ENCODE data around the gene BTBD9. TPM values are rescaled to one million over a fixed set of nuclear protein-coding genes. Genes with fewer than 3 reads are reported as not detected.

Gene BTBD9
- total RNA-seq, 1 experiment from 2014 or later = 12.5 TPM

- Mint-ChIP-seq H3K27ac (ENCODE audit: low read depth, unreplicated experiment) (no peak overlapping the region), H3K27me3 (ENCODE audit: insufficient read depth, unreplicated experiment) (no peaks in the 10 kb centered on the region), H3K9me3 (ENCODE audit: unreplicated experiment) (no peaks in the 10 kb centered on the region), H3K4me3 (ENCODE audit: unreplicated experiment) (no peak overlapping the region), H3K4me1 (ENCODE audit: insufficient read depth, unreplicated experiment) (peaks cover 16% of the 10 kb centered on the region), H3K36me3 (ENCODE audit: insufficient read depth, unreplicated experiment) (no peaks in the 10 kb centered on the region)
- BruUV-seq (replicated peaks) = no TSS peak
- ChIA-PET POLR2A (no interaction called here), CTCF (no interaction called here)
- no peak for DNase-seq (ENCODE audit: unreplicated experiment)
- no peak for TF ChIP-seq CTCF (IDR thresholded peaks at IDR 0.05; ENCODE audit: unreplicated experiment)
- intact Hi-C loops (cut with micrococcal nuclease) = no loop called here
These were observed 252.3 kb downstream of the BTBD9 start for GRCh38 chr6:38387461-38387860.

- H3K27me3 Mint-ChIP-seq (ENCODE audit: insufficient read depth, unreplicated experiment) = no peaks in the 10 kb centered on the region
- H3K9me3 Mint-ChIP-seq (ENCODE audit: unreplicated experiment) = no peaks in the 10 kb centered on the region
- no peaks in the 10 kb centered on the region for H3K36me3 Mint-ChIP-seq (ENCODE audit: insufficient read depth, unreplicated experiment)
- CTCF ChIA-PET = no interaction called here
- H3K4me1 Mint-ChIP-seq (ENCODE audit: insufficient read depth, unreplicated experiment) = no peaks in the 10 kb centered on the region
- no peak for DNase-seq (ENCODE audit: unreplicated experiment)
- BruUV-seq (replicated peaks) = no TSS peak
- POLR2A ChIA-PET = interaction anchor here (0.6 to 0.9 kb wide), 2 partner anchors 14 to 805 kb away, joined by 3 read pairs; no protein-coding TSS in a partner anchor
- no peak overlapping the region for H3K4me3 Mint-ChIP-seq (ENCODE audit: unreplicated experiment)
- intact Hi-C loops (cut with micrococcal nuclease) = no loop called here
- no peak for TF ChIP-seq CTCF (IDR thresholded peaks at IDR 0.05; ENCODE audit: unreplicated experiment)
- H3K27ac Mint-ChIP-seq (ENCODE audit: low read depth, unreplicated experiment) = no peak overlapping the region
These were observed 260.9 kb downstream of the BTBD9 start for GRCh38 chr6:38378801-38379200.

- Mint-ChIP-seq H3K4me1 (ENCODE audit: insufficient read depth, unreplicated experiment) (no peaks in the 10 kb centered on the region), H3K9me3 (ENCODE audit: unreplicated experiment) (no peaks in the 10 kb centered on the region), H3K27ac (ENCODE audit: low read depth, unreplicated experiment) (no peak overlapping the region), H3K4me3 (ENCODE audit: unreplicated experiment) (no peak overlapping the region), H3K36me3 (ENCODE audit: insufficient read depth, unreplicated experiment) (no peaks in the 10 kb centered on the region), H3K27me3 (ENCODE audit: insufficient read depth, unreplicated experiment) (no peaks in the 10 kb centered on the region)
- intact Hi-C loops (cut with micrococcal nuclease) = no loop called here
- DNase-seq (ENCODE audit: unreplicated experiment) = no peak
- ChIA-PET POLR2A (interaction anchor here (0.6 kb wide), 1 partner anchor 404 kb away, joined by 4 read pairs; no protein-coding TSS in a partner anchor), CTCF (no interaction called here)
- BruUV-seq (replicated peaks) = no TSS peak
- TF ChIP-seq CTCF (IDR thresholded peaks at IDR 0.05; ENCODE audit: unreplicated experiment) = no peak
These were observed 263.8 kb downstream of the BTBD9 start for GRCh38 chr6:38375937-38376336.

GRCh38 chr6:38375341-38375740 is 264.4 kb downstream of the BTBD9 start:
- CTCF ChIA-PET = no interaction called here
- intact Hi-C loops (cut with micrococcal nuclease) = no loop called here
- Mint-ChIP-seq H3K9me3 (ENCODE audit: unreplicated experiment) (no peaks in the 10 kb centered on the region), H3K4me3 (ENCODE audit: unreplicated experiment) (no peak overlapping the region), H3K36me3 (ENCODE audit: insufficient read depth, unreplicated experiment) (no peaks in the 10 kb centered on the region), H3K27me3 (ENCODE audit: insufficient read depth, unreplicated experiment) (no peaks in the 10 kb centered on the region), H3K4me1 (ENCODE audit: insufficient read depth, unreplicated experiment) (no peaks in the 10 kb centered on the region), H3K27ac (ENCODE audit: low read depth, unreplicated experiment) (no peak overlapping the region)
- TF ChIP-seq CTCF (IDR thresholded peaks at IDR 0.05; ENCODE audit: unreplicated experiment) = no peak
- POLR2A ChIA-PET = interaction anchor here (0.7 kb wide), 1 partner anchor 8 kb away, joined by 3 read pairs; no protein-coding TSS in a partner anchor
- no peak for DNase-seq (ENCODE audit: unreplicated experiment)
- BruUV-seq (replicated peaks) = no TSS peak
